ENCODE measurements around the gene CD58. TPM values are rescaled to one million over a fixed set of nuclear protein-coding genes. Genes with fewer than 3 reads are reported as not detected.
A peak's percentile ranks its signal among the peaks of the same experiment; 100 is the strongest.

CD58 gene
- total RNA-seq, 2 donors from 2014 or later = 44.2 to 53.2 TPM

DNA sequence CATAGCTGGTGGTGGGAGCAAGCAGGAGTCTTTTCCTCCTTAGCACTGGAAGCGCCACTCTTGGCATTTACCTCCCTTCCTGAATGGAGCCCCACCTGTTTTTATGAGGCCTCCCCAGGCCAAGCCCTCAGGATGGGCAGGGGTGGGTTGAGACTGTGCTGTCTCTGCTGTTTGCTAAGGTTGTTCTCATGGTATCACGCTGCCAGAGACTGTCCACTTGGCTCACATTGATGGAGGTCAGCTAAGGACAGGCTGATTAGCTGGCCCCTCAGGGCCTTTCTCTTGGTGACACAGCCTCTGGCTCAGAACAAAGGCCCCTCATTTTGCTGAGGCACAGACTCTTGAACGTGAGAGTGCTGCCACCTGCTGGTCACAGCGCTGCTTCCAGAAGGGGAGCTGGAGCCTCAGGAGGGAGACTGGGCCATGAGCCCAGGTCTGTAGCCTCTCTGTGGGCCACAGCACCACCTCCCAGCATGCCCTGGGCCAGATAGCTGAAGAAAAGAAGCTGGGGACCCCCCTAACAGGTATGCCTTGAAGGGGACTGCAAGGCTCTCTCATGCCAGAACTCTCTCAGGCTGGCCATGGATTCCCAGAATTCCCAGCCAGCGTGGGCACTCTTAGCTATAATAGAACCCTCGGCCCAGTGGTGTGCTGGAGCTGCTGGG, 85.6 kb downstream of the CD58 start:
- Histone ChIP-seq H3K27ac (no peak overlapping the region), H3K36me3 (no peaks in the 10 kb centered on the region), H3K9me3 (no peaks in the 10 kb centered on the region), H3K4me3 (no peak overlapping the region), H3K4me1 (ENCODE audit: control insufficient read depth in 1 of 2, low read depth in 2 of 2) (peaks cover 0 to 8% of the 10 kb centered on the region in 2 donors), H3K27me3 (replicated peaks; ENCODE audit: insufficient read depth) (no peaks in the 10 kb centered on the region)
- peak; percentile 61 for DNase-seq (ENCODE audit: low spot score)
- TF ChIP-seq, protein P1, sequence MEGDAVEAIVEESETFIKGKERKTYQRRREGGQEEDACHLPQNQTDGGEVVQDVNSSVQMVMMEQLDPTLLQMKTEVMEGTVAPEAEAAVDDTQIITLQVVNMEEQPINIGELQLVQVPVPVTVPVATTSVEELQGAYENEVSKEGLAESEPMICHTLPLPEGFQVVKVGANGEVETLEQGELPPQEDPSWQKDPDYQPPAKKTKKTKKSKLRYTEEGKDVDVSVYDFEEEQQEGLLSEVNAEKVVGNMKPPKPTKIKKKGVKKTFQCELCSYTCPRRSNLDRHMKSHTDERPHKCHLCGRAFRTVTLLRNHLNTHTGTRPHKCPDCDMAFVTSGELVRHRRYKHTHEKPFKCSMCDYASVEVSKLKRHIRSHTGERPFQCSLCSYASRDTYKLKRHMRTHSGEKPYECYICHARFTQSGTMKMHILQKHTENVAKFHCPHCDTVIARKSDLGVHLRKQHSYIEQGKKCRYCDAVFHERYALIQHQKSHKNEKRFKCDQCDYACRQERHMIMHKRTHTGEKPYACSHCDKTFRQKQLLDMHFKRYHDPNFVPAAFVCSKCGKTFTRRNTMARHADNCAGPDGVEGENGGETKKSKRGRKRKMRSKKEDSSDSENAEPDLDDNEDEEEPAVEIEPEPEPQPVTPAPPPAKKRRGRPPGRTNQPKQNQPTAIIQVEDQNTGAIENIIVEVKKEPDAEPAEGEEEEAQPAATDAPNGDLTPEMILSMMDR (IDR thresholded peaks at IDR 0.05) = peak; percentile 92
- peak; percentile 75 for ATAC-seq (ENCODE audit: insufficient number of reproducible peaks, low FRiP score, low read depth)

DNA sequence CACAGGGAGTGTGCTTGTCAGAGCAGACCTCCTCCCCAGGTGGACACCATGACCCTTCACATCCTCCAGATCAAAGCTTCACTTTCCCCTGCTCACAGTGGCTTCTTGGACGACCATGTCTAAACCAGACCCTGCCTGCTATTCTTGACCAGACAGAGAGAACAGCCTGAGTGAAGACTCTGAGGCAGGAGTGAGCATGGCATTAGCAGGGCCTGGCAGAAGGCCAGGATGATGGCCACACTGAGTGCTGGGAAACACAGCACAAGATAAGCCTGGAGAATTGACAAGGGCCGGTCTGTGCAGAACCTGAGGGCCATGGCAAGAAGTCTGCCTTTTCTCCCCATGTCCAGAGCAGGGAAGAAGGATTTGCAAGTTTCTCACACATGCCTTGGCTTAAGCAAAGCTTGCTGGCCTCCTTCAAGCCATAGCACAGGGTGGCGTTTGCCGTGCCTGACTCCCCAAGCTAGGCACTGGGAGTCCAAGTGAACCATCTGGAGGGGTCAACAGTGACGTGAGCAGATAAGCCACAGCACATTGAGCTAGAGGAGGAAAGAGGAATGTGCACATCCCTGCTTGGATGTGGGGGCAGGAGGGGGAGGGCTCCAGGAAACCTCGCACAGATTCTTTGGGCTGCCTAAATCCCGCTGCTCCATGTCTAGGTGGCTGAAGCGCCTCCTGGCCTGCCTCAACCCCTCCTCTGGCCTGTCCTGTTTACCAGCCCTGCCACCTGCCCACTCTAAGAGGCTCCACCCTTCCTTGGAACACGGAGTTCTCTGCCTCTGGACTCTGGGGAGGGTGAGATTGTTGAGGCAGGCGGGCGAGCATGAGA, 87.1 kb downstream of the CD58 start:
- DNase-seq (ENCODE audit: low spot score) (no peak), ATAC-seq (ENCODE audit: insufficient number of reproducible peaks, low FRiP score, low read depth) (no peak)
- Histone ChIP-seq H3K4me3 (no peak overlapping the region), H3K36me3 (no peaks in the 10 kb centered on the region), H3K27ac (no peak overlapping the region), H3K4me1 (ENCODE audit: control insufficient read depth in 1 of 2, low read depth in 2 of 2) (peaks cover 0 to 8% of the 10 kb centered on the region in 2 donors), H3K27me3 (replicated peaks; ENCODE audit: insufficient read depth) (no peaks in the 10 kb centered on the region), H3K9me3 (no peaks in the 10 kb centered on the region)
- TF ChIP-seq, protein P1 (IDR thresholded peaks at IDR 0.05) = no peak

DNA sequence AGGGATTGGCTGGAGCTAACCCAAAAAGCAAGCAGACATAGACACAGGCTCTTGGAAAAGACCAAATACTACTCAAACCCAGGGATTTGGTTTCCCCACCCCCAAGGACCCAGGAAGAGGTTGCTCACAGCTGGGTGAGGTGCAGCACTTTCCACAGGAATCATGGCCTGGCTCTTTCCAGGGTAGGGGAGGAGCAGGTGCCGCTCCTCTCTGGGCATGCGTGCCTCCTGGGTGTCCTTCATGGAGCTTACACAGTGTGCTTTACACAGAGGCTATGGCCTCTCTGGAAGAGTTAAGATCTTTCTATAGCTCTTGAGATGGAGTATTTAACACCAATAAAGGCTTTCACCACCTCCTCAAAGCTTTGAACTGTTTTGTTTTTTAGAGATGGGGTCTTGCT, 88.3 kb downstream of the CD58 start:
- Histone ChIP-seq H3K36me3 (no peaks in the 10 kb centered on the region), H3K27me3 (replicated peaks; ENCODE audit: insufficient read depth) (no peaks in the 10 kb centered on the region), H3K27ac (no peak overlapping the region), H3K4me3 (no peak overlapping the region), H3K9me3 (no peaks in the 10 kb centered on the region), H3K4me1 (ENCODE audit: control insufficient read depth in 1 of 2, low read depth in 2 of 2) (peaks cover 0 to 14% of the 10 kb centered on the region in 2 donors)
- DNase-seq (ENCODE audit: low spot score) (no peak), ATAC-seq (ENCODE audit: insufficient number of reproducible peaks, low FRiP score, low read depth) (no peak)
- TF ChIP-seq, protein P1 (IDR thresholded peaks at IDR 0.05) = no peak

DNA sequence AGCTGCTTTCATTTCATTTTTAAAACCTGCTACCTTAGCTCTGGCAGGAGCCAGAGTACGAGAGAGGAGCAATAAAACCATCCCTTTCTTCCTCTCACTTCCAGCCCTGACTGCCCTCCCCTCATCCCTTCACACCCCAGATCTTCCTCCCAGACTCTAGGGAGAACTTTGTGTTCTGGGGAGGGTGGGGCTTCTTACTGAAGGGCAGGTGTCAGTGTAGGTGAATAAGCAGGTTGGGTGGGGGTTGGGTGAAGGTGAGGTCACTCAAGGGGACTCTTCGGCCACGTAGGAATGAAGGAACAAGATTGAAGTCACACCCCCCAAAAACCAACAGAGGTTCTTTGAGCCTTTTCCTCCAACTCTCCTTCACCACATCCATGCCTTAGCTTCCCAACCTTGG, 88.9 kb downstream of the CD58 start:
- TF ChIP-seq, protein P1 (IDR thresholded peaks at IDR 0.05) = no peak
- H3K36me3 ChIP-seq = no peaks in the 10 kb centered on the region
- no peaks in the 10 kb centered on the region for H3K9me3 ChIP-seq
- no peaks in the 10 kb centered on the region for H3K27me3 ChIP-seq (replicated peaks; ENCODE audit: insufficient read depth)
- no peak overlapping the region for H3K27ac ChIP-seq
- H3K4me1 ChIP-seq (ENCODE audit: control insufficient read depth in 1 of 2, low read depth in 2 of 2) = peaks cover 3 to 20% of the 10 kb centered on the region in 2 donors
- no peak overlapping the region for H3K4me3 ChIP-seq
- DNase-seq (ENCODE audit: low spot score) (no peak), ATAC-seq (ENCODE audit: insufficient number of reproducible peaks, low FRiP score, low read depth) (no peak)

DNA sequence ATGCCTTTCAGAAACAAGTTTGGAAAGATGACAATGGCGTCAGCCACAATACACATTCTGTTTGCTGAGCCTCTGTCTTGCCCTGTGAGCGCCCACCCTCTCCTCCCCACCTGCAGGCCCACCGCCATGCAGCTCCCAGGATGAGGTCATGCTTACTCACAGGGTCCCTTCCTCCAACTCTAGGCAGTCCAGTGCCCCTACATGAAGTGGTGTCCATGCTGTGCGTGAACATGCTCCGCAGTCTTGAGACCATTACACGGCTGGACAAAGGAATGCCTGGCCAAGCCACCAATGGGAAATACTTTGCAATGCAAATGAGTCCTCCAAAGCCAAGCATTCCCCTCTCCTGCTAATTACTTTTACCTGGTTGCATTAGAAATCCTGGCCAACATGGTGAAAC, 92.2 kb downstream of the CD58 start:
- H3K36me3 ChIP-seq = no peaks in the 10 kb centered on the region
- peaks cover 3 to 27% of the 10 kb centered on the region in 2 donors for H3K4me1 ChIP-seq (ENCODE audit: control insufficient read depth in 1 of 2, low read depth in 2 of 2)
- no peak overlapping the region for H3K27ac ChIP-seq
- DNase-seq (ENCODE audit: low spot score) = no peak
- no peak for ATAC-seq (ENCODE audit: insufficient number of reproducible peaks, low FRiP score, low read depth)
- TF ChIP-seq, protein P1 (IDR thresholded peaks at IDR 0.05) = no peak
- H3K27me3 ChIP-seq (replicated peaks; ENCODE audit: insufficient read depth) = no peaks in the 10 kb centered on the region
- no peak overlapping the region for H3K4me3 ChIP-seq
- H3K9me3 ChIP-seq = no peaks in the 10 kb centered on the region
